Activated gamma-delta T cell (primary cell): Measurements from ENCODE around the gene ACTG2.
A peak's percentile ranks its signal among the peaks of the same experiment; 100 is the strongest.

ENCODE experiments used
- DNase-seq: peaks from one replicate; lab custom pipeline; 2025; lab: John Stamatoyannopoulos, UW

ACTG2 gene

DNA sequence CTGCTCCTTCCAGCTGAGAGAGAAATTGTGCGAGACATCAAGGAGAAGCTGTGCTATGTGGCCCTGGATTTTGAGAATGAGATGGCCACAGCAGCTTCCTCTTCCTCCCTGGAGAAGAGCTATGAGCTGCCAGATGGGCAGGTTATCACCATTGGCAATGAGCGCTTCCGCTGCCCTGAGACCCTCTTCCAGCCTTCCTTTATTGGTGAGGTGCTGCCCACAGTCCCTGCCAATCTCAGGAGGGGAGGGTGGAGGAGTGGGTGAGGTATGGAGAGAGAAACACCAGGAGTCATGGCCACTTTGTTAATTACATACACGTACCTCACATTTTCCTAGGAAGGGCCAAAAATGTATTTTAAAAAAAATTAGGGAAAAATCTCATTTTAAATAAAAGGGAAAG is 21.9 kb downstream of the ACTG2 start:
- no peak for DNase-seq

DNA sequence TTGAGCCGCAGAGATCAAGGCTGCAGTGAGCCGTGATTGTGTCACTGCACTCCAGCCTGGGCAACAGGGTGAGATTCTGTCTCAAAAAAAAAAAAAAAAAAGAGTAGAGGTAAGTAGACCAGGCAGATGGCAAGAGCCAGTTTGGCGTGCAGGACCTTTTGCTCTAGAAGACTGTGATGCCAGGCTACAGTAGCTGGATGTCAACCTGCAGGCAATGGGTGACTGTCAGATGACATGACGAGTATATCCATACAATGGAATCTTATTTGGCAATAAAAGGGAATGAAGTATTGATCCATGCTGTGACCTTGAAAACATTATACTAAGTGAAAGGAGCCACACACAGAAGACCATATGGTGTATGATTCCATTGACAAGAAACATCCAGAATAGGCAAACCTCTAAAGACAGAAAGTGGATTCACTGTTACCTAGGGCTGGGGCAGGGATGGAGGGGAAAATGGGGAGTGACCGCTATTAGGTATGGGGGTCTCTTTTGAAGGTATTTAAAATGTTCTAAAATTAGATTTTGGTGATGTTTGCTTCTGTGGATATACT is 22.7 kb downstream of the ACTG2 start:
- DNase-seq = no peak

DNA sequence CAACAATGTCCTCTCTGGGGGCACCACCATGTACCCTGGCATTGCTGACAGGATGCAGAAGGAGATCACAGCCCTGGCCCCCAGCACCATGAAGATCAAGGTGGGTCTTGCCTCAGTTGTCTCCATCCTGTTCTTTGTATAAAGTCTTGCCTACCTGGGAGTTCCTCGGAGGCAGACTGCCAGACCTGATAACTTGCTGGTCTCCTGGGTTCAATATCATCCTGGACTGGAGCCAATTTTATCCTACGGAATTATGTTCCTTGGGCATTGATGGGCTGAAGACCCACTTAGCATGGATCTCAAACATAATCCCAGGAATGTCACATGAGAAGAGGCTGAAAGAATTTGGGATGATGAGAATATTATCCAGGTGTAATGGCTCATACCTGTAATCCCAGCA is 23.9 kb downstream of the ACTG2 start:
- no peak for DNase-seq

DNA sequence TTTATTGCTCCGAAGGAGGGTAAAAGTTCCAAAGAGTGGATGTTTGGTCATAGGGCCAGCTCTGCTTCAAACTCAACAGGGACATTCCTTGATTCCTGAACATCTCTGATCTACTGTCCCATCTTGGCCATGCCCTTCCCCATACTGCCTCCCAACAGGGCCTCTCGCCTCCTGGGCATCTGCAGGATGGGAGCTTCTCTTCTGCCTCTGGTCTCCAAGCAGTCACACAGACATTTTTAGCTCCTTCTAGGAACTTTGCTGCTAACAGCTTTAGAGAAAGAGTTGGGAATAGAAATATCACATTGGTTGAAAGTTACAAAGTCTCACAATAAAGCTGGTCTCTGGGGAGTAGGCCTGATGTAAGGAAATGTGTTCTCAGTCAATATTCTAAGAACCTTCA is 24.5 kb downstream of the ACTG2 start:
- no peak for DNase-seq

DNA sequence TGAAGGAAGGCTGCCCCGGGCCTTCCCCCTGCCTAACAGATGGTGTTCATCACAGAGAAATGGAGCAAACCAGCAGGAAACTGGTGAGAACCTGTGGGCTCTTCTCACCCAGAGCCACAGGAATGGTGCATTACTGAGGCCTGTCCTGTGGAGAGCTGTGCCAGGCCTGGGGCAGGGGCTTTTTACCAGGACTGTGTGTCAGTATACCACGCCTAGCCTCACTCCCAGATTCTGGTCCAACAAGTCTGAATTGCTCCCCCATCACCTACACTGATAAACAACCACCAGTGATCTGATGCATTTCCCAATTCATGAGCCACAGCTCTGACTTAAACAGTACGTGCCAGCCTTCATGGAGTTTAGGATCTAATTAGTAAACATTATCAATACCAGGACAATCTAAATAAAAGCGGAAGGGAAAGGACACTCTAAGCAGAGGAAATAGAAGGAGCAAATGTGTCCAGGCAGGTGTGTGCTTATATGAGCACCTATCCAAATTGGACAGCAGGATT is 24.9 kb downstream of the ACTG2 start:
- DNase-seq = no peak

DNA sequence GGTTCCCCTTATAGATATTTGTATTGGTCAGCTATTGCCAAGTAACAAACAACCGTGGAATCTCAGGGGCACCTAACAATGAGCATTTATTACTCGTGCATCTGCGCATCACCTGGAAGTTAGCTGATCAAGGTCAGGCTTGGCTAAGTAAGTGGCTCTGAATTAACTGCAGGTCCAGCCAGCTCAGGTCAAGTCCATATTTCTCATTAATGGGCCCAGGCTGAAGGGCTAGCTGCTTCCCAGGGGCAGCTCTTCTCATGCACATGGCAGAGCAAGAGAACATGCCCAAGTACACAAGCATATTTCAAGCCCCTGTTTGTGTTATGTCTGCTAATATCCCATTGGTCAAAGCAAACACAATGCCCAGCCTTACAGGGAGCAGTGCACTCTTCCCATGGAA is 26.0 kb downstream of the ACTG2 start:
- no peak for DNase-seq

DNA sequence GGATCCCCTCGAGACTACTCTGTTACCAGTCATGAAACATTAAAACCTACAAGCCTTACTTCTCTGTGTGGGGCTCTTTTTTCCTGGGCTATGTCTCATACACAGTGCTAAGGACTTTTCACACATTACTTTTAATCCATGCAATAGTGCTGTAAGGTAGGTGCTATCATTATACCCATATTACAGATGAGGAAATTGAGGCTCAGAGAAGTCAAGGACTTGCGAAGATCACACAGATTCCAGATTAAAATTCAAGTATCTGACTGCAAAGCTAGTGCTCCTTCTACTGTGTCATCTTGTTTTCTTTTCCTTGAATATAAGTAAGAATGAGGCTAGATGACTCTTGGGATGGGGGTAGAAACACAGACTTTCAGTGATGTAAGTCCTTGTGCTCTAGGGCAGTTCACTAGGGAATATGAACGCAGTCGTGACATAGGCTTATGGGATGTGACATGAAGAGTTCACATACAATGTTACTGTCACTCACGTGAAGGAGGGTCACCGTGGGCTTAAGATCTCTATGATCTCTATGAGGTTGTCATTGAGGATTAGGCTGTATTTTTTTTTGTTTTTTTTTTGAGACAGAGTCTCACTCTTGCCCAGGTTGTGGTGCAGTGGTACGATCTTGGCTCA is 26.9 kb downstream of the ACTG2 start:
- DNase-seq = no peak

DNA sequence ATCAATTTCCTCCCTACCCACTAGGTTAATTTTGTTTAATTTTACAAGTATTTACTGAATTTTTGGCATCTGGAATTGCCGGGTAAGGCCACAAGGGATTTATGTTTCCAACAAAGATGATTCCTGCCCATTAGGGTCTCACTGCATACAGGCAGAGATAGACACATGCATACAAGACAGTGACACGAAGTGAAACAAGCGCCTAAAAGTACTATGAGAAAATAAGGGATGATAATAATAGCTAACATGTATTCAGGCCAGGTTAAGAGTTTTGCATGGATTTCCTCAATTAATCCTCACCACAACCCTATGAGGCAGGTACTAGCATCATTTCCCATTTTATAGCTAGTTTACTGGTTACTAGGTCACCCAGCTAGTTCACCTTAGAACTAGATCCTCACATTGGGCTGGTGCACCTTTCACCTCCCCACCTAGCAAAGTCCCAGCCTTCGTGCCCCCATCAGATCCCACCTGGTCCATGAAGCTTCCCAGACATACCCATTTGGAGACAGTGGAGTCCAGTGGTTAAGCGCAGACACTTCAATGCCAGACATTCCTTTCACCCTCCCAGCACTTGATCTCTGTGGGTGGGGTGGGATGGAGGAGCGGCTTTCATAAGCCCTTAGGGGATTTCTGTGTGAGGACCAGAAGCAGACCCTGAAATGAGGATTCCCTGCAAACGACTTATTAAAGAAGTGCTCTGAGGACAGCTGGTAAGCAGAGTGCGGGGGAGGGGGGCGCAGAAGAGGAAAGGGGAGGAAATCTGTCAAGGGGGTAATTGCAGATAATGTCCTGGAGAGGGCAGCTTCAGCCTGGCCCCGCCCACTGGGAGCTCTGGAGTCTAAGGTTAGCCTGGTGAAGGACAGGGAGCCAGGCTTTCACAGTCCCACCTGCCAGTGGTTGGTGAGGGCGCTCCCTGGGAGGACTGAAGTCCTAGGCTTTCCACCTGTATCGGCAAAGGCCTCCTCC is 28.1 kb downstream of the ACTG2 start:
- no peak for DNase-seq

DNA sequence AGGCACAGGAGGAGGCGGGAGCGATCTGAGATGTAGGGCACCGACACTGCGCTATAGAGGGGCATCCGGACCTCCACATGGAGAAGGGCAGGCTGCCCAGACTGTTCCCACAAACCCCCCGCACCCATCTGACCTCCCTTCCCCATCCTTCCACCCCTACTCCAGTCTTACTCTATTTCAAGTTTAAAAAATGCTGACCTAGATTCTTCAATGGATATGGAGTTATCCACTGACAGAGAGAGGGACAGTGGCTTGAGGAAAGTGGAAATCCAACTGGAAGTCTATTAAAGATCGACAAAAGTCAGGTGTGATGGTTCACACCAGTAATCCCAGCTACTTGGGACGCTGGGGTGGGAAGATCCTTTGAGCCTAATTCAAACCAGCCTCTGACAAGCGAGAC is 28.8 kb downstream of the ACTG2 start:
- DNase-seq = no peak

DNA sequence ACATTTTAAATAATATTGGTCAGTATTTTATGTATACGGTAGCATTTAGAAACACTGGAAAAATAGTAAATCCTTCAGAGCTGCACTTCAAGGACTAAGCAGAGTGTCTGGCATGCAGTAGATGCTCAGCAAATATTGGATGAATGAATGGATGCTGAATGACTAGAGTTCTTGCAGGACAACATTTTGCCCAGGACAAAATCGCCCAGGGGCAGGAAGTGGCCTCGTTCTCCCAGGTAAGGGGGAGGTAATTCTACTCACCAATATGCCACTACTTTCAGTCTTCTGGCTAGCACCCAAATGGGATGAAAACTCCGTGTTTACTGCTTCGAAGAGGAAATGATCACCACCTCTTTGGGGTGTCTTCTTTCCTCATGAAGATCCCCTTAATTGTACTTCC is 29.9 kb downstream of the ACTG2 start:
- no peak for DNase-seq

DNA sequence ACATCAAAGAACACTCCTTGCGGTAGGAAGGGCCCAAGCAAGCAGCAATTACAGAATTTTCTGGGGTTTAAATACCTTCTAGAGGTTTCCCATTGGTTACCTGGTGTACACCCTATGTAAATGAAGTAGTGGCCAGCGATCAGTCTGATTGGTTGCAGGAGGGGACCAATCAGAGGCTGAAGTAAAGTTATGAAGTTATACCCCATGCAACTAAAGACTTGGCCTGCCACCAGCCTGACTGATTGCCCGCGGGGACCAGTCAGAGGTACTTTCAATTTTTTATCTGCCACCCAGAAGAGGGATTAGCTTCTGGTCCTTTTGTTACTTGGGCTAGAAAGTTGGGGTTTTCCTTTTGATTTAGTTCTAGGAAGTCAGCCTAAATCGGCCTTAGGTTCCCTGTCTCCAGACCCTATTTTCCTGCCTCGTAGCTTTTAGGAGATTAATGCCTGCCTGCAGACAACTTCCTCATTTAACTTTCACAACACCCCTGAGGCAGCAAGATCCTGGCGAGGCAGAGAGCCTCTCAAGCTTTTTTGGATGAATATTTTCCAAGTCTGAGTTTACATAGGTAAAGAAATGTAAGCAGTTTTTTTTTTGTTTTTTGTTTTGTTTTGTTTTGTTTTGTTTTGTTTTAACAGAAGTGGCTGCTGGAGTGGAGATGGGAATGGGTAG is 32.4 kb downstream of the ACTG2 start:
- DNase-seq = no peak

DNA sequence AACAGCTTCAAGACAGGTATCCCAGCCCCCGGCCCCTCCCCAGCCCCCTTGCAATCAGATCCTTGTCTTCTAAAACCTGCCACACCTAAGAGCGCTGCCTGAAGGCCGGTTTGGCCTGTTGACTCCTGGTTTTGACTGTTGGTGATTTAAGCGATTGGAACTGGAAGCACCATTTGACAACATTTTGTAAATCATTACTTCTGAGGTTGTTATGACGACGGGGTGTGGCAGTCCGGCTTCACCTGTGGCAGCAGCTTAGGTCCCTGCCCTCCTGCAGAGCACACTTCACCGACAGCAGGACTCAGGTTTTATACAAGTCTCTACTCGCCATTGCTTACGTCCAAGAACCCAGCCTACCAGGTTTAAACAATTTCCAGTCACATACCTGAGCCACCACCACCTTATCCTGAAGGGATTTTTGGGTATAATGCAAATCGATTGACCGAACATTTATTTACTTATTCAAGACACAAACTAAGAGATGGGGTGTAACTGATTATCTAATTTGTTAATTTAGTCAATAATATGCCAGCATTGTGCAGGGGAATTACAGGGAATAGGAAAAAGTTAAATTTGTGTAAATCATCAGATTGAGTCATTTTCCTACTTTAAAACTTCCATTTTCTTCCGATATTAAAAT is 33.2 kb downstream of the ACTG2 start:
- no peak for DNase-seq

DNA sequence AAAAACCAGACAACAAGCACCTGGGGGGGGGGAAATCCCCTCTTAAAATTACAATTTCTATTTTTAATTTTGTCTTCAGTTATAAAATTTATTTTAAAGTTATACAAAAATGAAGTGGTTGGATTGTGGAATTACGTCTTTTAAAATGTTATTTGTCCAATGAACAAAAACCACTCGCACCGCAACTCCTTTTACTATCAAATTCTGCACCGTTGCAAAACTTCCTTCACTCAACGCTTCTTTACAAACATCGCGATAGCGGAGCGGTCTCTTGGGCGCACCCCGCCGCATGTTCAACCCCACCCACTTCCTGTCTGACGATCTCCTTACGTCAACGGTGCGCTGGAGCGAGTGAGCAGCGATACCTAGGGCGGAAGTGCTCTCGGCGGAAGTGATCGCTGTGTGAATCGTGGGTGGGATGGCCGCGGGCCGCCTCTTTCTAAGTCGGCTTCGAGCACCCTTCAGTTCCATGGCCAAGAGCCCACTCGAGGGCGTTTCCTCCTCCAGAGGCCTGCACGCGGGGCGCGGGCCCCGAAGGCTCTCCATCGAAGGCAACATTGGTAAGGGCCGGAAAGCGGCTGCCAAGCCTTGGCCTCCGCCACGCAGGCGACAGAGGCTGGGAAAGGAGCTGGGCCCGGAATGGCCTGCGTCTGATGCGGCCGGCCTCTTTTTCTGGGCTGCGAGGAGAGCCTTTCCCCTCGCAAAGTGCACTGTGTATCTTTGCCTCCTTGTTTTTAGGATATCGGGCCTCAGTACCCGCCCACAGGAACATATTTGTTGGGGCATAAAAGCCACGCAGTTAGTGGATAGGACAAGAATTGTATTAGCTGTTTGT is 33.9 kb downstream of the ACTG2 start, which contains the start of gene DGUOK:
Gene DGUOK, plus strand, starts transcription at position 388 of the 835 bp plus-strand sequence. Its CDS starts 31 bp downstream, at position 419.
- peak; percentile 69 for DNase-seq

DNA sequence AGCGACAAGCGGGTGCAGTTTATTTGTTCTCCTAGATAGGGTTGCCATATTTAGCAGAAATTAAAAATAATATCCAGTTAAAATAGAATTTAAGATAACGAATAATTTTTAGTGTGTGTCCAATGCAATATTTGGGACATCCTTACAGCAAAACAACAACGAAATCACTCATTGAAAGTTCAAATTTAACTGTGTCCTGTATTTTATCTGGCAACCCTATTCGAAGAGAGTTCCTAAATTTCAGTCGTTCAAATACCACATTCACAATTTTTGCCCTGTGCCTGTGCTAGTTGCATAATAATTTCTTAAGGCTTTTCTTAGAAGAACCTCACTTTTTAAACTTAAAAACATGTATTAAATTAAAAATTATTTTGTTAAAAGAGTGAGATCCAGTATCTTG is 34.5 kb downstream of the ACTG2 start:
- DNase-seq = no peak

DNA sequence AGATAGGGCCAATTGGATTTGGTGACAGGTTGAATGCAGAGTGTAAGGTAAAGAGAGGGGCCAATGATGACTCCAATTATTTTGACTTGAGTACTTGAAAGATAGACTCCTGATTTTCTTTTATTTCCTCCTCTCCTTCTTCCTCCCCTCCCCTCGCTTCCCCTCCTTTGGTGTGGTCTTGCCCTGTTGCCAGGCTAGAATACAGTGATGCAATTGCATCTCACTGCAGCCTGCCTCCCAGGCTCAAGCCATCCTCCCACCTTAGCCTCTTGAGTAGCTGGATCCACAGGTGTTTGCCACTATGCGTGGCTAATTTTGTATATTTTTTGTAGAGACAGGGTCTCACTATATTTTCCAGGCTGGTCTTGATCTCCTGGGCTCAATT is 36.1 kb downstream of the ACTG2 start:
- DNase-seq = no peak

DNA sequence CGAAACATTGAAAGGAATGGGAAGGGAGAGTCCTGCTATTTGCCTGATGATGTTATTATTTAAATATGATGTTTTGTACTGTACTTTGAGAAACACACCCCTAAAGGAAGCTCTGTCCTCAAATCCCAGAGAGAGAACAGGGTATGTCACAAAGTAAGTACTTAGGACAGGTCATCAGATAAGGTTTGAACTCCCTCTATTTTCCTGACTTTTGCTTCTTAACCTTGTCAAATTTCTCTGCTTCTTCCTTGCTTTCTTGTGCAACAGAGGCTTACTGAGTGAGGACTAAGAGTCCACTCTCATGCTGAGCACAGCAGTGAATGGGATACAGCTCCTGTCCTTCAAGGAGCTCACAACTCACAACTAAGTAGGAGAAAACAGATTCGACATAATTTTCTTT is 37.6 kb downstream of the ACTG2 start:
- no peak for DNase-seq

DNA sequence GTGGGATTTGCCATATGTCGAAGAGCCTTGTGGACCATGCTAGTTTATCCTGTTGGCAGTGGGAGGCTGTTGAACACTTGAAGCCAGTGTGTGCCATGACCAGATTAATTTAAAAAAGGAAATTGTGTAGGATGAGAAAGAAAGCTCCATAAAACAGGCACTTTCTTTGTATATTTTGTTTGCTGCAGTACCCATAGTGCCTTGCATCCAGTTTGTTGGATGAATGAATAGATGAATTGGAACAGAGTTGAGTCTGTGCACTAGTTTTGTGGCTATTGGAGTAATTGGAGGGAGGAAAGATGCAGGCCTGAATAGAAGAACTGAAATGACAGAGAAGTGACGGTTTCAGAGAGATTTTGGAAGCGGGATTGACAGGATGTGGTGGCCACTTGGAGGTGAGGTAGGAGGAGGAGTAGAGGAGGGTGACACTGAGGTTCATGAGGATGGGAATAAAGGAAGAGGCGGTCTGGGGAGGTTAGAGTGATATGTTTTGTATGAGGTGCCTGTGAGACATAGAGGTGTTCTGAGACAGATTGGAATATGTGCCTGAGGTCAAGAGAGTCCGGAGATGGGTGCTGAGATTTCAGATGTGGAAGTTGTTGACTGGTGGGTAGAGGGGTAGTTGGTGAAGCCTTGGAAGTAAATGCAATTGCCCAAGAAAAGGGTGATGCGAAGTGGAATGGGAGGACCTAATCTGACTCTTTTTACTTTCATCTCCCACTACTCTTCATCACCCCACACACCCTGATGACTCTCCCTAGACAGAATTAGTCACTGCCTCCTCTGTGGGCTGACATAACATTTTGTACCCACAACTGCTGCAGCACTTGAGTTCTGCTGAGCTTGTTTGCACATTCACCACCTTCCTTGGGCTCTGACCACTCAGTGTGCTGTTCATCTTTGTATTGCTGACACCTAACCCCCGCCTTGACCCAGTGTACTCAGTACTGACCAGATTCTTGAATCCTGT is 39.0 kb downstream of the ACTG2 start:
- DNase-seq = no peak

DNA sequence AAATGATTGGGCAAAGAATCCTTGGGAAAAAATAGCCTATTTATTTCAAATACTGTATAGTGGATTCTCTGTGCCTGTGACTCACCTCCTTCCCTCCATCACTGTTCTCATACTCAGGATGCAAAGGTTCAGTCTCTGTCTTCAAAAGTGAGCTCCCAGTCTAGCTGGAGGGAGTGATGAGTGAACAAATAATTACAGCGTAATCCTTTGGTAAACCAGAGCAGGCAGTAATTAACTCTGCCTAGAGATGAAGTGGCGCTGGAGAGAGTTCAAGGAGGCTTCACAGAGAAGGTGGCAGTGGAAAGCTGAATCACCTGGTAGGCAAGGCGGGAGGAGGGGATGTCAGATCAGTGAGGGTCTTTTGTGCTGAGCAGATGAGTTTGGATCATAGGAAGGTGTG is 40.4 kb downstream of the ACTG2 start:
- no peak for DNase-seq

DNA sequence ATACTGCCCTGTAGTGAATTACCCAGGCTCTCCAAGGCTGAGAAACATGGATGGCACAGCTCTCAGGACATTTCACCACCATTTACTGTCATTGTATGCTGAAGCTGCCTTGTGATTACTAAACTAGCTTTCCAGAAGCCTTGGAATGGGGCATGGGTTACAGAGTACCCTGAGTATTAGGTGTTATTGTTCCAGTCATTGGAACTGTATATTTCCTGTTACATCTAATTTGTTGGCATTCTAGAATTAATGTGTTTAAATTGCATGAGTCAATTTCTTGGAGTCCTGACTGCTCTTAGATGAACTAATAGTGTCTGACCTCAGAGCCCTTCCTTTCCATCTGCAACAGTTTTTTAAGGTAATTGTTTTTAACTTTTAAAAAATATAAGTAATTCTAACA is 42.8 kb downstream of the ACTG2 start:
- no peak for DNase-seq
